CD4-positive, alpha-beta T cell treated with Interleukin-1 beta for 1 hour (primary cell): Measurements from ENCODE around the gene NAPSA.

Source experiments
- DNase-seq, 2 donors: peaks; one replicate each; pipeline ENCODE4 v3.0.0-alpha.2; 2020 to 2022

The NAPSA gene

DNA sequence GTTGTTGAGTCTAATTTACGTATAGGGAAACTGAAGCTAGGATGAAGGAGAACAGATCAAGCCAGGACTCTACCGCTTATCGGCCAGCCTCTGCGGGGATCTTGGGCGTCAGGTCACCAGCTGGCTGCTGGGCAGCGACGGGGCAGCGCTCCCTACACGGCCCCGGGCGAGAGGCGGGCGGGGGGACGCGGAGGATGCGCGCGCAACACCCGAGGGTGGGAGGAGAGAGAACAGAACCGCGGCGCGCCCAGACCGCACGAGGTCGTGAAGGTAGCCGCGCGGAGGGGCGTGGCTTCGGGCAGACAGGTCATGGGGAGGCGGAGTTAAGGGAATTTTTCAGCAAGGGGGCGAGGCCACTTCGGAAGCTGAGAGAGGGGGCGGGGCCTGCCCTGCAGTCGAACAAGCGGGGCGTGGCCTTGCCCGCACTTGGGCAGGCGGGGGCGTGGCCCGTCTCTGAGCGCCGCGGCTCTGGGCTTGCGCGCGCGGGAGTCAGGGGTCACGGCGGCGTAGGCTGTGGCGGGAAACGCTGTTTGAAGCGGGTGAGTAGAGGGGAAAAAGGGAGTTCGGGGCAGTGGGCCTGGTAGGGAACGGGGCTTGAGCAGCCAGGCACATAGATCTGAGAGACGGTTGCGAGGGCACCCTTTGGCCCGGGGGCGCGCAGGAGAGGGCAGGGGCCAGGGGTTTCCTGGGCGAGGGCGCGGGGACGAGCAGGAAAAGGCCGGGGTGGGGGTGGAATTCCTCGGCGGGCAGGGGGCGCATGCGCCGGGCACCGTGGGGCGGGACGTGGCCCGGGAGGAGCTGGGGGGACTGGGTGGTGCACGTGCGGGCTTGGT, 18.6 kb upstream of the NAPSA start, which contains the start of gene POLD1:
TSS of gene POLD1 (plus strand) at position 496 of the 833 bp plus-strand sequence. CDS start 14,505 bp downstream, outside the sequence.
- DNase-seq = peak; percentile 99

DNA sequence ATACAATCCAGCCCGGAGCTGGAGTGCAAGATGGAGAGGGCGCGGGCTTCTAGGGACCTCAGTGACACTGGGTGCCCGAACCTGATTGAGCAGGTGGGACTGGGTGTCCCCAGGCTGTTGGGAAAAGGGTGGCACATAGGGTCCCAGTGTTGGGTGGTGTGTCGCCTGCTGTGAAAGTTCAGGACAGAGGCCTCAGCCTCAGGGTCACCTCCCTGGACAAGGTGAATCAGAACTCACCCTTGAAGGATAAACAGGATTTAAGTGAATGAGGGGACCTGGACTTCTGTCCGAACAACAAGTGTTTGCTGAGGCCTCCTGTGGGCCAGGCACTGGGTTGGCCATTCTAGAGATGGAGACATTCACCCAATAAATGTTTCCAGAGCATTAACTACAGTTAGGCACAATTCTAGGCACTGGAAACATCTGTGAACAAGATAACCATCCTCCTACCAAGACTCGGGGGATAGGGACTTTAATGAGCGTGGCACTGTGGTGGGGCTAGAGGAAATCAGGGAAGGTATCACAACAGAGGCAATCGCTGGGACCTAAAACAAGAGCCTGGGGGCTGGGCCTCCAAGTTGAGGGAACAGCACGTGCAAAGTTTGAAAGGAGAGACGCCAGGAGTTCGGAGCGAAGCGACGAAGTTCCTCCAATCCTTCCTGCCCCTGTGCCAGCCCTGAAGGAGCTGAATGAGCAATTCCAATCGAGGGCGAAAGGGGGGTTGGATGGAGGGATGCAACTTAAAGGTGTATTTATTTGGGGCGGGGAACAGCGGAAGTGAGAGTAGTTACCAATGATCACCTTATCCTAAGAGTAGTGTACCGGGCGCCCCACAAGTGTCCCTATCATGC, 17.8 kb upstream of the NAPSA start:
- no peak for DNase-seq

DNA sequence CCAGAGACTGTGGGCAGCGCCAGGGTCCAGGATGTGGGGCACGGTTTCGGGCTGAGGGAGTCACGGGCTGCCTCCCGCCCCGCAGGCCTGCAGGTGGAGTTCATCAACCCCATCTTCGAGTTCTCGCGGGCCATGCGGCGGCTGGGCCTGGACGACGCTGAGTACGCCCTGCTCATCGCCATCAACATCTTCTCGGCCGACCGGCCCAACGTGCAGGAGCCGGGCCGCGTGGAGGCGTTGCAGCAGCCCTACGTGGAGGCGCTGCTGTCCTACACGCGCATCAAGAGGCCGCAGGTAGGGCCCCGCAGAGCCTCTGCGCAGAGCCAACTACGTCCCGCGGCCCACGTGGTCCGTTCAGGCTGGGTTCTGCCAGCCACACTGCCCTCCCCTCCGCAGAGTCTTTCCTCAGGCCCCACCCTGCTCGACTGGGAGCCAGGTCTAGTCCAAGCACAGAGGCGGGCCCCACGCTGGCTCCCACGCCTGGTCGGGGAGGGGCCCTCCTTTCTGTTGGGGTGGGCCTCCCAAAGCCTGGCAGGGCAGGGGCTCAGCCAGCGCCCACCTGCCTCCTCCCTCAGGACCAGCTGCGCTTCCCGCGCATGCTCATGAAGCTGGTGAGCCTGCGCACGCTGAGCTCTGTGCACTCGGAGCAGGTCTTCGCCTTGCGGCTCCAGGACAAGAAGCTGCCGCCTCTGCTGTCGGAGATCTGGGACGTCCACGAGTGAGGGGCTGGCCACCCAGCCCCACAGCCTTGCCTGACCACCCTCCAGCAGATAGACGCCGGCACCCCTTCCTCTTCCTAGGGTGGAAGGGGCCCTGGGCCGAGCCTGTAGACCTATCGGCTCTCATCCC, 16.7 kb upstream of the NAPSA start:
- DNase-seq = no peak

GRCh38 chr19:50380751-50381151, 15.3 kb upstream of the NAPSA start:
- no peak for DNase-seq

- no peak for DNase-seq
Observed at GRCh38 chr19:50380137-50380536, 14.7 kb upstream of the NAPSA start.

DNA sequence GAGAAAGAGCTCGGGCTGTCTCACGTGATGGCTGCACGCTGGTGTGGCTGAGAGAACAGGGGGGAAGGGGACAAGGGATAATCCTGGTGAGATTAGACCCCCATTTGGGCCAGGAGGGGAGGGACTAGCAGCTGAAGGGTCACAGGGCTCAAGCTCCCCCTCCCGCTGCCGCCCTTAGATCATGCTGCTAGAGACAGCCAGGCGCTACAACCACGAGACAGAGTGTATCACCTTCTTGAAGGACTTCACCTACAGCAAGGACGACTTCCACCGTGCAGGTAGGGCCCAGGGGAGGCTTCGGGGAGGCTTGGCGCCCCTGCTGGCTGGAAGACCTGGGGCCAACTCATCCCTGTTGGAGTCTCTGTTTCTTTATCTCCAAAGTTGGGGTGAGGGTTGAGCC, 14.2 kb upstream of the NAPSA start:
- no peak for DNase-seq

DNA sequence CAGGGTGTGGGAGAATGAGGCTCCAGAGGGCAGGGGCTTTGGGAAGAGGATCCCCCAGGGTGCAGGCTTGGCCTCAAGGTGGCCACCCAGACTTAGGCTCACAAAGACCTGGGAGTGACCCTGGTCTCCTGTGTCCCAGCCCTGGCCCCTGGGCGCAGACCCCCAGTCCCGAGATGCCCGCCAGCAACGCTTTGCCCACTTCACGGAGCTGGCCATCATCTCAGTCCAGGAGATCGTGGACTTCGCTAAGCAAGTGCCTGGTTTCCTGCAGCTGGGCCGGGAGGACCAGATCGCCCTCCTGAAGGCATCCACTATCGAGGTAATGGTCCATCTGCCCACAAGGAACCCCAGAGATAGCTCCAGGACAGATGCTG, 13.4 kb upstream of the NAPSA start:
- no peak for DNase-seq

GRCh38 chr19:50378169-50378862, 12.9 kb upstream of the NAPSA start:
- DNase-seq = no peak

DNA sequence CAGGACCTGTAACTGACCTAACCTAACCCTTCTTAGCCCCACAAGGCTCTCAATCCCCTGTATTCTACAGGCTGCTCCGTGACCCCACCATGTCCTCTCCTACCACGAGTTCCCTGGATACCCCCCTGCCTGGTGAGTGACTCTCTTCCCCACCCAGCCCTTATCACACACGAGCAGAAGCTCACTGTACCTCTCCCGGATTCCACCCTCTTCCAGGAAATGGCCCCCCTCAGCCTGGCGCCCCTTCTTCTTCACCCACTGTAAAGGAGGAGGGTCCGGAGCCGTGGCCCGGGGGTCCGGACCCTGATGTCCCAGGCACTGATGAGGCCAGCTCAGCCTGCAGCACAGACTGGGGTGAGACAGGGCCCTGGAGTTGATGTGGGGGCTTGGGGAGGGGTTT, 12.1 kb upstream of the NAPSA start:
- no peak for DNase-seq

GRCh38 chr19:50377051-50377461, 11.6 kb upstream of the NAPSA start:
- peak; percentile 68 to 72 for DNase-seq

DNA sequence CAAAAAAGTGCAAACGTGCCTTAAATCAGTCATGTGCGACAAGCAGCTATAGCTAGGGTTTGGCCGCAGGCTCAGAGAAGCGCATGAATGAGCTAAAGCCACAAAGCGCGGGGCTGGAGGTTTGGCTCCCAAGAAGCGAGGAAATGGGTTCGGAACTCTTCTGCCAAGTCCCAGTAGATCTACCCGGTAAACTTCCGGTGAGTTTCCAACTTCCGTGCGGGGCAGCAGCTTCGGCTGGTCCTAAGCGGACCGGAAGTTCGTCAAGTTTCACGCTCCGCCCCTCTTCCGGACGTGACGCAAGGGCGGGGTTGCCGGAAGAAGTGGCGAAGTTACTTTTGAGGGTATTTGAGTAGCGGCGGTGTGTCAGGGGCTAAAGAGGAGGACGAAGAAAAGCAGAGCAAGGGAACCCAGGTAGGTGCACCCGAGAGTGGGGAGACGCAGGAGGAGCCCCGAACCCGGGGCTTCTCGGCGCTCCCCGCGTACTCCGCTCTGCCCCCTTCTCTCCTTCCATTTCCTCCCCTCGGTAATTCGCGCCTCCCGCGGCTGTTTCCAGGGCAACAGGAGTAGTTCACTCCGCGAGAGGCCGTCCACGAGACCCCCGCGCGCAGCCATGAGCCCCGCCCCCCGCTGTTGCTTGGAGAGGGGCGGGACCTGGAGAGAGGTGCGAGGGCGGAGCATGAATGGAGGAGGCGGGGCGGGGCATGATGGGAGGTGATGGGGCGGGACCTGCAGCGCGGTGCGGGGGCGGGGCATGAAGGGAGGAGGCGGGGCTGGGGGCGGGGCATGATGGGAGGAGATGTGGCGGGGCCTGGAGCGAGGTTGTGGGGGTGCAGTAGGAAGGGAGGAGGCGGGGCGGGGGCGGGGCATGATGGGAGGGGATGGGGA, 11.0 kb upstream of the NAPSA start, which contains the start of gene NR1H2:
TSS of gene NR1H2 (plus strand) at position 292 of the 885 bp plus-strand sequence. CDS start 1,149 bp downstream, outside the sequence.
- peak; percentile 97 for DNase-seq

DNA sequence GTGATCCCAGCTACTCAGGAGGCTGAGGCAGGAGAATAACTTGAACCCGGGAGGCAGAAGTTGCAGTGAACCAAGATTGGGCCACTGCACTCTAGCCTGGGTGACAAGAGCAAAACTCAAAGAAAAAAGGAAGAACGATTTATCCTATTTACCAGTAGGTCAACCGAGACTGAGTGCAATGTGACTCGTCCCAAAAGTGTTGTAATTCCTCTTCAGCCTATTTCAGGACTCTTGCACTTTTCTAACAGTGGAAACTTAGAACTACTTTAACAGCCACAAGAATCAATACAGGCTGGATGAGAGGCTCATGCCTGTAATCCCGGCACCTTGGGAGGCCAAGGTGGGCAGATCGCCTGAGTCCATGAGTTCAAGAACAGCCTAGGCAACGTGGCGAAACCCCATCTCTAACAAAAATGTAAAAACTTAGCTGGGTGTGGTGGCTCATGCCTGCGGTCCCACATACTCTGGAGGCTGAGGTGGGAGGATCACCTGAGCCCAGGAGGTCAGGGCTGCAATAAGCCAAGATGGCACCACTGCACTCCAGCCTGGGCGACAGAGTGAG, 6.6 kb upstream of the NAPSA start:
- no peak for DNase-seq

DNA sequence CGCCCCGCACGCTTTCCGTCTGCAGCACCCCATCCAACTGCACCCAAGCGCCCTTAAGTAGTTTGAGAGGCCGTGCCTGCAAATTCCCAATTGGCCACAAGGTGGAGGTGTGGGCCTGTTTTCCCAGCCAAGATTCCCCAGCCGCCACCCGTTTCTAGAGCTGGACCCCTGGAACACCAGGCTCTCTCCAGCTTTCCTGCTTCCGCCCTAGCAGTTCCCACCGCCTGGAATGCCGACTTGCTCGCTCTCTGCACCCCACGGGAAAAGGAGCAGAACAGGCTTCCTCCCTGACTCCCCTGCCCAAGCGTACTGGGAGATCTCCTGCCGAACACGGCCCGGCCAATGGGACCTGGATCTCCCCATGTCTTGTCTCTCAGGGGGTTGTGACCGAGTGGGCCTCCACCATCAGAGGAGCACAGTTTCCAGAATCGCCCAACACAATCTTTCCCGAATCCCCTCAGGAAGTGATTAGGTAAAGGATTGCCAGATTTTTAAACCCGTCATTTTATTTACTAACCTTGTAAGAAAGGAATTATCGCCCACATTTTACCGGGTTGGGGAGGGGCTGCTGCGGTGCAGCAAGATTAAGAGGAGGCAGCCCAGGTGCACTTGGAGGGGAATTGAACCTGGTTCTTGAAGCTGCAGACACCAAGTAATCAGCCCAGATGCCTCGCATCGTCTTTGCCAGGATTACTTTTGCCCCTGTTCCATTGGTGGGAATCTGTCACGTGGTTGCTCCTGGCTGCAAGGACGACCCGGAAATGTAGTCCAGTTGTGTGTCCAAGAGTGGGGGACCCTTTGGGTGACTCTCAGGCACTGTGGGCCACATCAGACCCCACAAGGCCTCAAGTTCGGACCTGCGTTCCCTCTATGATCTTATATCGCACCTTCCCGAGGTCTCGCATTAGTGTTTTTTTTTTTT, 3.5 kb upstream of the NAPSA start:
- DNase-seq = peak; percentile 81 to 82

DNA sequence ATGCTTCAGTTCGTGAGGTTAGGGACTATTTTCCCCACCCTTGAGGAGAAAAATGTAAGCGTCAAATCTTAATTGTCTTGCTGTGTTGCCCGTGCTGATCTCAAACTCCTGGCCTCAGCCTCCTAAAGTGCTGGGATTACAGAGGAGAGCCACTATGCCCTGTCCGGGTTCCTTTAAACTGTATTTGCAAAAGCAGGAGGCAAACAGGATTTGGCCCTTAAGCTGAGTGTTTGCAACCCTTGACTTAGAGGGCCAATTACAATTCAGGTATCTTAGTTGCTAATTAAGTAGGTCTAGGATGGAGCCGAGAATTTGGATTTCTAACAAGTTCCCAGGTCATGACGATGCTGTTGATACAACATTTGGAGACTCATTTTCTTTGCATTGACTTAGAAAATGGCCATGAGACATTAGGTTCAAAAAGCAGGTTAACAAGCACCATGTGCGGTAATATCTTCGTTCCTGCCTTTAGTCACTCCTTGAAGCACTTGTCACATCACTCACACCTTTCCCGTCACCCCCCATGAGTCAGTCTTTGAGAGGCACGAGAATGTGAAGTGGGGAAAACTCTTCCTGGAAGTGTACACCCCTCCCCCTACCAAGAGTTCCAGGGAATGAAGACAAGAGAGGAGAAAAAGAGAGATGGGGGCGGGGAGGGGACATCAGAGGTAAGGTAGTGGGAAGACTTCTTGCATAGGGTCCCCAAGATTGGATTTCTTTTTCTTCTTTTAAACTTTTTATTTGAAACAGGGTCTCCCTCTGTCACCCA, 2.6 kb downstream of the NAPSA start:
- DNase-seq = no peak

GRCh38 chr19:50362030-50362412, 3.4 kb downstream of the NAPSA start:
- DNase-seq = no peak

DNA sequence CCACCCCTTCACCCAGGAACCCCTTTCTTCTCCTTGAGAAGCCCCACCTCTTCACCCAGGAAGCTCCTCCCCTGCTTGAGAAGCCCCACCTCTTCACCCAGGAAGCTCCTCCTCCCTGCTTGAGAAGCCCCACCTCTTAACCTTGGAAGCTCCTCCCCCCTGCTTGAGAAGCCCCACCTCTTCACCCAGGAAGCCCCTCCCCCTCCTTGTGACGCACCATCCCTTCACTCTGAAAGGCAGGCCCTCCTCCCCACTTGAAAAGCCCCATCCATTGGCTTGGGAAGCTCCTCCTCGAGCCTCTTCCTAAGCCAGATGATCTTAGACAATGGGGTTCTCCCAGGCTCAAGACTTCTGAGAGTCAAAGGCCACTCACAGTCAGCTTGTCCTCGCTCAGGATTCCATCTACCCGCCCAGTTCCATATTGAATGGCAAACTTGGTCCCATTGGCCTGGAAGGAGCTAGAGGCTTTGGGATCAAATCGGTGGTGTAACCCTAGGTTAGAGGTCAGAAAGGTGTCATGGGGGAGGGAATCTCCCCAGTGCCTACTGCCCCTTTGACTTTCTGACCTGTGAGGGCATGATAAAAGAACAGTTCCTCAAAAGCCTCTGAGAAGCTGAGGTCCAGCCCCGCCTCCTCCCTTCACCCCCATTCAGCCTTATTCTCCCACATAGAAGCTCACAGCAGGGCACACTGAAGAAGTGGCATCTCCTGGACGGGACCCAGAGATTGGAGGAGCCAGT, 4.0 kb downstream of the NAPSA start:
- no peak for DNase-seq

DNA sequence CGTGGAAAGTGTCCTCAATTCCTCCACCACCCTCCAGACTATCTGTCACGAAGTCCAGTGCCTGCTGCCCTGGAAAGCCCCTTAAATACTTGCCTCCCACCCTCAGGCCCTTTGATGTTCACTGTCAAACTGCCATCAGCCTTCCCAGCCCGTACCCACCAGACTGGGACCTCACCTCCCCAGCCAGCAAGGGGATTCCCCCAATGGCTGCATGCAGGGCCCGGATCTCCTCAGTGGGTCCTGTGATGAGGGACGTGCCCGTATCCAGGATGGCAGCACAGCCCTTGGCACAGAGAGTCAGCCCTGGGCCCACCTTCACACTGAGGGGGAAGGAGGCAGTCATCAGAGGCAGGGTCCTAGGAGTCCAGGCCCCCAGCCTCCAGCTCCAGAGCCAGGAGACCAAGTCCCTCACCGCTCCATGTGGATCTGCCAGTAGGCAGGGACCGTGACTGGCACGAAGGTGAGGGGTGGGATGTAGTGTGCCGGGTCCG, 6.1 kb downstream of the NAPSA start:
- no peak for DNase-seq
